ENCODE measurements around the gene ATP9B.

Gene ATP9B

DNA sequence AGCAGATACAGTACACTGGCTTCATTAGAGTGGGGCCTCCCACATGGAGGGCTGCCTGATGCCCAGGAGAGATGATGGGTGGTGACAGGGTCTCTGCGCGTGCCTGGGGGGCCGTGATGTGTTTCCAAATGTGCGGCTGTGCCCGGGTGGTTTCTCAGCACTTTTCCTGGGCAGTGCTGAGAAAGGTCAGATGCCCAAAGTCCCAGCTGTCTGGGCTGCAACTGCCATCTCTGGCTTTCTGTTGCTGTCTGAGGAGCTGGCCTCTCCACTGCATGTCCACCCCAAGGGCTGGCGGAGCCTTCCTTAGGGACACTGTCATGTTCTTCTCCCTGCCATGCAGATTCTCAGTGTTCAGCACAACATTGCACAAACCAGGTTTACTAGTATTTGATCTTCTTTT, 263.9 kb downstream of the ATP9B start (continued):
- TF ChIP-seq, protein P1, sequence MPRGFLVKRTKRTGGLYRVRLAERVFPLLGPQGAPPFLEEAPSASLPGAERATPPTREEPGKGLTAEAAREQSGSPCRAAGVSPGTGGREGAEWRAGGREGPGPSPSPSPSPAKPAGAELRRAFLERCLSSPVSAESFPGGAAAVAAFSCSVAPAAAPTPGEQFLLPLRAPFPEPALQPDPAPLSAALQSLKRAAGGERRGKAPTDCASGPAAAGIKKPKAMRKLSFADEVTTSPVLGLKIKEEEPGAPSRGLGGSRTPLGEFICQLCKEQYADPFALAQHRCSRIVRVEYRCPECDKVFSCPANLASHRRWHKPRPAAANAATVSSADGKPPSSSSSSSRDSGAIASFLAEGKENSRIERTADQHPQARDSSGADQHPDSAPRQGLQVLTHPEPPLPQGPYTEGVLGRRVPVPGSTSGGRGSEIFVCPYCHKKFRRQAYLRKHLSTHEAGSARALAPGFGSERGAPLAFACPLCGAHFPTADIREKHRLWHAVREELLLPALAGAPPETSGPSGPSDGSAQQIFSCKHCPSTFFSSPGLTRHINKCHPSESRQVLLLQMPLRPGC (tag by site-specific recombination; IDR thresholded peaks at IDR 0.05) = no peak
- TF ChIP-seq ZSCAN30 (tag by site-specific recombination; IDR thresholded peaks at IDR 0.05) (no peak), ZNF266 (tag by site-specific recombination; IDR thresholded peaks at IDR 0.05; ENCODE audit: low read depth) (no peak)
- TF ChIP-seq, protein P2, sequence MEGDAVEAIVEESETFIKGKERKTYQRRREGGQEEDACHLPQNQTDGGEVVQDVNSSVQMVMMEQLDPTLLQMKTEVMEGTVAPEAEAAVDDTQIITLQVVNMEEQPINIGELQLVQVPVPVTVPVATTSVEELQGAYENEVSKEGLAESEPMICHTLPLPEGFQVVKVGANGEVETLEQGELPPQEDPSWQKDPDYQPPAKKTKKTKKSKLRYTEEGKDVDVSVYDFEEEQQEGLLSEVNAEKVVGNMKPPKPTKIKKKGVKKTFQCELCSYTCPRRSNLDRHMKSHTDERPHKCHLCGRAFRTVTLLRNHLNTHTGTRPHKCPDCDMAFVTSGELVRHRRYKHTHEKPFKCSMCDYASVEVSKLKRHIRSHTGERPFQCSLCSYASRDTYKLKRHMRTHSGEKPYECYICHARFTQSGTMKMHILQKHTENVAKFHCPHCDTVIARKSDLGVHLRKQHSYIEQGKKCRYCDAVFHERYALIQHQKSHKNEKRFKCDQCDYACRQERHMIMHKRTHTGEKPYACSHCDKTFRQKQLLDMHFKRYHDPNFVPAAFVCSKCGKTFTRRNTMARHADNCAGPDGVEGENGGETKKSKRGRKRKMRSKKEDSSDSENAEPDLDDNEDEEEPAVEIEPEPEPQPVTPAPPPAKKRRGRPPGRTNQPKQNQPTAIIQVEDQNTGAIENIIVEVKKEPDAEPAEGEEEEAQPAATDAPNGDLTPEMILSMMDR (tag by site-specific recombination; IDR thresholded peaks at IDR 0.05) = no peak

DNA sequence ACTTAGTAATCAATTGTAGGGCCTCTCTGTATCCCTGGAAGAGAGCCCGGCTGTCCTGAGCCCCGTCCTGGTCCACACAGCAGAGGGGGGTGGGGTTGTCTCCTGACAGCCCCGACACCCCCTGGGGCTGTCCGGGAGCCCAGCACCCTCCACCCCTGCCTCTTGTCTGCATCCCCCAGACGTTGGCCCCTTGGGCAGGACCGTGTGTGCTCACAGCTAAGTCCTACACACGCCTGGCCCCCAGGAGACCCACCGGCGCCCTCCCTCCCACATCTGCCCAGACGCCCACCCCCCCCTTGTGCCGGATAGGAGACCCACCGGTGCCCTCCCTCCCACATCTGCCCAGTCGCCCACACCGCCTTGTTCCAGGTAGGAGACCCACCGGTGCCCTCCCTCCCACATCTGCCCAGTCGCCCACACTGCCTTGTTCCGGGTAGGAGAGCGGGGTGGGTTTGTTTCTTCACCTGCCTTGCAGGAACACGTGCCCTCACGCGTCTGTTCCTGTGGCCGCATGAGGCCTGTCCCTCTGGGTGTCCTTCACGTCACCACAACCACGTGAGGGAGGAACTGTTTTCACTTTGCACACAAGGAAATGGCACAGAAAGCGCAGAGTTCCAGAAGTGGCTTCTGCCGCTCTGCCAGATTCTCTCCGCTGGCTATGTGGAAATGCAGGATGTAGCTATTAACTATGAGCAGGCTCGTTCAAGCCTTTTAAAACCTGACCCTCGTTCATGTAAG, 265.5 kb downstream of the ATP9B start:
- Histone ChIP-seq H3K4me1 (ENCODE audit: control insufficient read depth, insufficient read depth, low read length) (no peaks in the 10 kb centered on the region), H3K27ac (ENCODE audit: extremely low read depth, low read depth, low read length) (no peak overlapping the region), H3K36me3 (ENCODE audit: control insufficient read depth in 2 of 2, insufficient read depth in 1 of 2, low read length in 2 of 2) (peaks cover 7 to 18% of the 10 kb centered on the region in 2 experiments), H3K9me3 (ENCODE audit: control insufficient read depth, insufficient read depth, low read depth, low read length) (no peaks in the 10 kb centered on the region), H3K4me3 (ENCODE audit: low read depth, low read length) (no peak overlapping the region)
- TF ChIP-seq EGR2 (tag by site-specific recombination; IDR thresholded peaks at IDR 0.05; ENCODE audit: low read depth) = peak; percentile 52; the same call in 1 of the 2 replicates
- TF ChIP-seq ZFHX2 (tag by site-specific recombination; conservative IDR thresholded peaks at IDR 0.05) = peak; percentile 55
- TF ChIP-seq ZNF341 (tag by site-specific recombination; IDR thresholded peaks at IDR 0.05; ENCODE audit: low read depth) = no peak
- POLR2A ChIA-PET = no interaction called here
- CTCF ChIA-PET = interaction anchor here (0.6 kb wide), 1 partner anchor 133 kb away, joined by 3 read pairs; no protein-coding TSS in a partner anchor

DNA sequence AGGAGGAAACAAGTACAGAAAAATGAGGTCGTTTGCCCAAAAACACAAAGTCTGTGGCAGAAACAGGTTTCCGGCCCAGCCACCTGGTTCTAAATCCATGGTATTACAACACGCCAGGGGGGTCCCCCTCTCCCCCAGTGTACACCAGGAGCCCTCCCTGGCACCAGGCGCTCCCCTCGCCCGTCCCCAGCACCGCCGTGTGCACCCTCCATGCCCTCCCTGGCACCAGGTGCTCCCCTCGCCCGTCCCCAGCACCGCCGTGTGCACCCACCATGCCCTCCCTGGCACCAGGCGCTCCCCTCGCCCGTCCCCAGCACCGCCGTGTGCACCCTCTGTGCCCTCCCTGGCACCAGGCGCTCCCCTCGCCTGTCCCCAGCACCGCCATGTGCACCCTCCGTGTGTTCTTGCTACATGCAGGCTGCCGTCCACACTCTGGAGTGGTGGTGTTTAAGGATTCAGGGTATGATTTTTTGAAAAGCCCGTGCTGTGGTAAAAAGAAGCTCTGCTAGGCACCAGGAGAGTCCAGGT, 266.7 kb downstream of the ATP9B start:
- Histone ChIP-seq H3K36me3 (ENCODE audit: control insufficient read depth in 2 of 2, insufficient read depth in 1 of 2, low read length in 2 of 2) (peaks cover 0 to 16% of the 10 kb centered on the region in 2 experiments; a peak in 2 of 3 replicates), H3K4me1 (ENCODE audit: control insufficient read depth, insufficient read depth, low read length) (no peaks in the 10 kb centered on the region), H3K27ac (ENCODE audit: extremely low read depth, low read depth, low read length) (no peak overlapping the region), H3K9me3 (ENCODE audit: control insufficient read depth, insufficient read depth, low read depth, low read length) (no peaks in the 10 kb centered on the region), H3K4me3 (ENCODE audit: low read depth, low read length) (no peak overlapping the region)
- ChIA-PET POLR2A (no interaction called here), CTCF (no interaction called here)
- TF ChIP-seq GLI2 (tag by site-specific recombination; IDR thresholded peaks at IDR 0.05; ENCODE audit: borderline replicate concordance, low read depth) (no peak), GLIS1 (tag by site-specific recombination; IDR thresholded peaks at IDR 0.05) (no peak), ZNF830 (tag by site-specific recombination; IDR thresholded peaks at IDR 0.05; ENCODE audit: low read depth) (no peak), ZNF175 (tag by site-specific recombination; IDR thresholded peaks at IDR 0.05) (no peak)
- TF ChIP-seq, protein P3, sequence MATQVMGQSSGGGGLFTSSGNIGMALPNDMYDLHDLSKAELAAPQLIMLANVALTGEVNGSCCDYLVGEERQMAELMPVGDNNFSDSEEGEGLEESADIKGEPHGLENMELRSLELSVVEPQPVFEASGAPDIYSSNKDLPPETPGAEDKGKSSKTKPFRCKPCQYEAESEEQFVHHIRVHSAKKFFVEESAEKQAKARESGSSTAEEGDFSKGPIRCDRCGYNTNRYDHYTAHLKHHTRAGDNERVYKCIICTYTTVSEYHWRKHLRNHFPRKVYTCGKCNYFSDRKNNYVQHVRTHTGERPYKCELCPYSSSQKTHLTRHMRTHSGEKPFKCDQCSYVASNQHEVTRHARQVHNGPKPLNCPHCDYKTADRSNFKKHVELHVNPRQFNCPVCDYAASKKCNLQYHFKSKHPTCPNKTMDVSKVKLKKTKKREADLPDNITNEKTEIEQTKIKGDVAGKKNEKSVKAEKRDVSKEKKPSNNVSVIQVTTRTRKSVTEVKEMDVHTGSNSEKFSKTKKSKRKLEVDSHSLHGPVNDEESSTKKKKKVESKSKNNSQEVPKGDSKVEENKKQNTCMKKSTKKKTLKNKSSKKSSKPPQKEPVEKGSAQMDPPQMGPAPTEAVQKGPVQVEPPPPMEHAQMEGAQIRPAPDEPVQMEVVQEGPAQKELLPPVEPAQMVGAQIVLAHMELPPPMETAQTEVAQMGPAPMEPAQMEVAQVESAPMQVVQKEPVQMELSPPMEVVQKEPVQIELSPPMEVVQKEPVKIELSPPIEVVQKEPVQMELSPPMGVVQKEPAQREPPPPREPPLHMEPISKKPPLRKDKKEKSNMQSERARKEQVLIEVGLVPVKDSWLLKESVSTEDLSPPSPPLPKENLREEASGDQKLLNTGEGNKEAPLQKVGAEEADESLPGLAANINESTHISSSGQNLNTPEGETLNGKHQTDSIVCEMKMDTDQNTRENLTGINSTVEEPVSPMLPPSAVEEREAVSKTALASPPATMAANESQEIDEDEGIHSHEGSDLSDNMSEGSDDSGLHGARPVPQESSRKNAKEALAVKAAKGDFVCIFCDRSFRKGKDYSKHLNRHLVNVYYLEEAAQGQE (tag by site-specific recombination; IDR thresholded peaks at IDR 0.05) = no peak
- TF ChIP-seq, protein P4, sequence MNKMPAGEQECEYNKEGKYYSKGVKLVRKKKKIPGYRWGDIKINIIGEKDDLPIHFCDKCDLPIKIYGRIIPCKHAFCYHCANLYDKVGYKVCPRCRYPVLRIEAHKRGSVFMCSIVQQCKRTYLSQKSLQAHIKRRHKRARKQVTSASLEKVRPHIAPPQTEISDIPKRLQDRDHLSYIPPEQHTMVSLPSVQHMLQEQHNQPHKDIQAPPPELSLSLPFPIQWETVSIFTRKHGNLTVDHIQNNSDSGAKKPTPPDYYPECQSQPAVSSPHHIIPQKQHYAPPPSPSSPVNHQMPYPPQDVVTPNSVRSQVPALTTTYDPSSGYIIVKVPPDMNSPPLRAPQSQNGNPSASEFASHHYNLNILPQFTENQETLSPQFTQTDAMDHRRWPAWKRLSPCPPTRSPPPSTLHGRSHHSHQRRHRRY (tag by site-specific recombination; IDR thresholded peaks at IDR 0.05) = no peak

Measured in HEK293 (cell line).